ENCODE data around the gene TYRO3.

DNA sequence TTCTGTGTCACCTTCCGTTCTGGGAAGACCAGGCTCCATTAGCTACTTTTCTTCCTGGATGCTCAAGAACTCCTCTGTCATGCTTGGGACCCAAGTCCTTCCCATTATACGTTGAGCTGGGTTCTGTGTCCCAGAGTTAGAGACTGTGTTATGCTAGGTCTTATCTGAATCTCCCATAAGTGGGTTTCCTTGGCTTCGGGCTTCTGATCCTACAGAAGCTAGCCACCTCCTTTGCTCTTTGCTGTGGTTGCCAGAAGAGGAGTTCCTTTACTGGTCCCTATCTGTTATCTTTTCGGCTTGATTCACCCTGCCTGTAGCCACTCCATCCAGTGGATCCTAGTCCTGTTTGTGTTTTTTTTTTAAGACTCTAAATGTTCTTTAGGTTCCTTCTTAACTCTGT is 38.0 kb downstream of the TYRO3 start:
- TF ChIP-seq RFX5 (IDR thresholded peaks at IDR 0.05; ENCODE audit: low read length) (no peak), SIN3A (IDR thresholded peaks at IDR 0.05; ENCODE audit: borderline replicate concordance, low read depth, low read length) (no peak), FOSL2 (IDR thresholded peaks at IDR 0.05; ENCODE audit: borderline replicate concordance, low read depth) (no peak), CTCF (IDR thresholded peaks at IDR 0.05) (no peak), POLR2AphosphoS5 (IDR thresholded peaks at IDR 0.05; ENCODE audit: low read depth, low read length) (no peak)
- TF ChIP-seq, protein P1, sequence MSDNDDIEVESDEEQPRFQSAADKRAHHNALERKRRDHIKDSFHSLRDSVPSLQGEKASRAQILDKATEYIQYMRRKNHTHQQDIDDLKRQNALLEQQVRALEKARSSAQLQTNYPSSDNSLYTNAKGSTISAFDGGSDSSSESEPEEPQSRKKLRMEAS (IDR thresholded peaks at IDR 0.05; ENCODE audit: low read depth) = no peak
